ENCODE measurements around the gene EPHB1.

EPHB1 gene

GRCh38 chr3:135237371-135238143, 442.5 kb downstream of the EPHB1 start:
- H3K4me3 ChIP-seq (replicated peaks; ENCODE audit: low read depth, low read length) = no peak overlapping the region
- DNase-seq (ENCODE audit: extremely low read depth, low read depth) = no peak
- TF ChIP-seq CTCF (IDR thresholded peaks at IDR 0.05; ENCODE audit: low read depth, low read length, missing control alignments) = no peak

- H3K4me3 ChIP-seq (replicated peaks; ENCODE audit: low read depth, low read length) = no peak overlapping the region
- TF ChIP-seq CTCF (IDR thresholded peaks at IDR 0.05; ENCODE audit: low read depth, low read length, missing control alignments) = no peak
- no peak for DNase-seq (ENCODE audit: extremely low read depth, low read depth)
Observed at GRCh38 chr3:135238236-135238830, 443.3 kb downstream of the EPHB1 start.

- no peak for TF ChIP-seq CTCF (IDR thresholded peaks at IDR 0.05; ENCODE audit: low read depth, low read length, missing control alignments)
- no peak for DNase-seq (ENCODE audit: extremely low read depth, low read depth)
- no peak overlapping the region for H3K4me3 ChIP-seq (replicated peaks; ENCODE audit: low read depth, low read length)
Observed at GRCh38 chr3:135238871-135239614, 444.0 kb downstream of the EPHB1 start.

- no peak overlapping the region for H3K4me3 ChIP-seq (replicated peaks; ENCODE audit: low read depth, low read length)
- TF ChIP-seq CTCF (IDR thresholded peaks at IDR 0.05; ENCODE audit: low read depth, low read length, missing control alignments) = no peak
- DNase-seq (ENCODE audit: extremely low read depth, low read depth) = no peak
Observed at GRCh38 chr3:135239615-135239884, 444.5 kb downstream of the EPHB1 start.

- no peak for DNase-seq (ENCODE audit: extremely low read depth, low read depth)
- no peak overlapping the region for H3K4me3 ChIP-seq (replicated peaks; ENCODE audit: low read depth, low read length)
Observed at GRCh38 chr3:135240426-135240825, 445.4 kb downstream of the EPHB1 start.

GRCh38 chr3:135242285-135242684, 447.2 kb downstream of the EPHB1 start:
- no peak for TF ChIP-seq CTCF (IDR thresholded peaks at IDR 0.05; ENCODE audit: low read depth, low read length, missing control alignments)
- no peak overlapping the region for H3K4me3 ChIP-seq (replicated peaks; ENCODE audit: low read depth, low read length)
- DNase-seq (ENCODE audit: extremely low read depth, low read depth) = no peak

More at GRCh38 chr3:135240426-135240825, 445.4 kb downstream of the EPHB1 start:
- no peak for TF ChIP-seq CTCF (IDR thresholded peaks at IDR 0.05; ENCODE audit: low read depth, low read length, missing control alignments)
